Fibroblast of lung (primary cell): ENCODE data around the gene OR2M3.

Experiments used
- CTCF ChIP-seq, 2 donors: IDR thresholded peaks in 1 of 2; conservative IDR thresholded peaks in 1 of 2; 1 replicate in 1 of 2; 2 replicates in 1 of 2; pipeline ENCODE4 v1.5.1; 2011 to 2012; ENCODE audit warnings: low read length in 2 of 2, control low read depth in 1 of 2, inconsistent platforms in 1 of 2, low read depth in 1 of 2, mild to moderate bottlenecking in 1 of 2
- EZH2 ChIP-seq: IDR thresholded peaks from 2 replicates; pipeline ENCODE4 v1.5.1; 2012; ENCODE audit warnings: low read length, control low read depth, mild to moderate bottlenecking; ENCODE audit errors: missing control alignments

GRCh38 chr1:248239478-248239877 is 42.4 kb downstream of the OR2M3 start:
- TF ChIP-seq EZH2 (no peak), CTCF (conservative IDR thresholded peaks at IDR 0.05 in 1 of 2, IDR thresholded peaks at IDR 0.05 in 1 of 2; ENCODE audit: low read depth in 1 of 2, low read length in 2 of 2) (no peak)
